ENCODE data around the gene SRGAP1.

GRCh38 chr12:64107776-64108175 lies 263.3 kb downstream of the SRGAP1 start:
- no peak for TF ChIP-seq GATA2 (IDR thresholded peaks at IDR 0.05; ENCODE audit: low read depth, low read length)
- TF ChIP-seq GATA3 (IDR thresholded peaks at IDR 0.05; ENCODE audit: low read depth, low read length), result no peak

All from SH-SY5Y (cell line).